GM15510 (cell line): ENCODE data around the gene RAB33A.

Experiments
- POLR2A ChIP-seq: IDR thresholded peaks from 3 replicates; pipeline ENCODE4 v1.6.1; 2011; ENCODE audit warnings: borderline replicate concordance; ENCODE audit not compliant: insufficient read length; ENCODE audit errors: extremely low read depth

The RAB33A gene

DNA sequence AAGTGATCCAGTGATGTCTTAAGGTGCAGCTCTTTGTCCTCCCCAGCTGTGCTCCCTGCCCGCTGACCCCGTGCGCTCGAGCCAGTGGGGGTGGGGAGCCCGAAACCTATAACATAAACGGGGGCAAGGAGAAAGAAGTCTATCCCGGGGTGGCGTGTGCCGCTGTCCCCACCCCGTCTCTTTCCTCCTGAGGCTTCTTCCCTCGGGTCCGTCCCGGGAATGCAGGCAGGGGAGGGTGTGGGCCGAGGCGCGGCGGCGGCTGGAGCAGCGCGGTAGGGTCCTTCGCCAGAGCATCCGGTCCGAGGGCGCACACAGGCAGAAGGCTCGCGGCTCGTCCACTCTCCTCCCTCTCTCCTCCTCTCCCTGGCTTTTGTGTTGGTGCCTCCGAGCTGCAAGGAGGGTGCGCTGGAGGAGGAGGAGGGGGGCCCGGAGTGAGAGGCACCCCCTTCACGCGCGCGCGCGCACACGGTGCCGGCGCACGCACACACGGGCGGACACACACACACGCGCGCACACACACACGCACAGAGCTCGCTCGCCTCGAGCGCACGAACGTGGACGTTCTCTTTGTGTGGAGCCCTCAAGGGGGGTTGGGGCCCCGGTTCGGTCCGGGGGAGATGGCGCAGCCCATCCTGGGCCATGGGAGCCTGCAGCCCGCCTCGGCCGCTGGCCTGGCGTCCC, at the start of gene RAB33A:
Gene RAB33A, plus strand, starts transcription at position 517 of the 681 bp plus-strand sequence. Its CDS starts 101 bp downstream, at position 618.
- peak; percentile 27 for TF ChIP-seq POLR2A

GRCh38 chrX:130124577-130124976, 47.2 kb upstream of the RAB33A start:
- no peak for TF ChIP-seq POLR2A

- no peak for TF ChIP-seq POLR2A
Measured at GRCh38 chrX:130125091-130125874, 46.5 kb upstream of the RAB33A start.

- TF ChIP-seq POLR2A, result no peak
Measured at GRCh38 chrX:130130990-130131389, 40.8 kb upstream of the RAB33A start.

- no peak for TF ChIP-seq POLR2A
Measured at GRCh38 chrX:130136496-130136895, 35.3 kb upstream of the RAB33A start.

DNA sequence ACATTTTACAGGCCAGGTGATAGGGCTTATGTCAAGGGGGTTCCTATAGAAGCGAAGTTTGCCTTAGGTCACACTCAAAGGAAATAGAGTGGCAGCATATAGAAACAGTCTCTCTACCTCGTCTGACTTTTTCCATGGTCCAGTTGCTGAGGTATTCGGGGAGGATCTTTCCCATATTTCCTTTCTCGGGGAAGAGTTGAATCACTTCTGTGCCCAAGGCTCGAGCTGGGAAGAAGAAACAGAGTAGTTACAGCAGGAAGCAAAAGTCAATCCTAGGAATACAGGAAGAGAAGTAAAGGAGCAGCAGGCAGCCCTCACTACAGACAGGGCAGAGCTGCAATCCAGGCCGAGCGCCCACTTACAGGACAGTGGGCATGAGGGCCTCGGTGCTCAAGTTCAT, 34.8 kb upstream of the RAB33A start:
- TF ChIP-seq POLR2A, result no peak

- TF ChIP-seq POLR2A, result no peak
Measured at GRCh38 chrX:130139474-130140201, 32.1 kb upstream of the RAB33A start.

GRCh38 chrX:130144509-130144908, 27.3 kb upstream of the RAB33A start:
- TF ChIP-seq POLR2A, result no peak

- no peak for TF ChIP-seq POLR2A
Measured at GRCh38 chrX:130145123-130145522, 26.6 kb upstream of the RAB33A start.

DNA sequence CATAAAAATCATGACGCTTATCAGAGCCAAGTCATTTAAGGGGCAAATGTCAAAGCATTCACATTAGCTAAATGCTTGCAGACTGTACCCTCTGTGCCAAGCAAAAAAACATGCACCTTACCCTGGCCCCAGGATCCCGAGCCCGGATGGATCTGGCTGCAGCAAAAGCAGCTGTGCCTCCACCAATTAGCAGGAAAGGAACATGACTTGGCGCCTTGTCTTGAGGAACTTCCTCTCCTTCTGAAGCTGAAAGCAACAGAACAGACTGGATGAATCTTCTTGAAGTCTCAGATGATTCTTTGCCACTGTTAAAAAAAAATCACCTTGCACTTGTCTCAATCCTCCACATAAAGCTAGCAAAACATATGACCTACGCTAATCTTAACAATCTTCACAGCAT, 24.1 kb upstream of the RAB33A start:
- TF ChIP-seq POLR2A, result no peak

GRCh38 chrX:130155564-130155963, 16.2 kb upstream of the RAB33A start:
- TF ChIP-seq POLR2A, result no peak

- no peak for TF ChIP-seq POLR2A
Measured at GRCh38 chrX:130158311-130158710, 13.5 kb upstream of the RAB33A start.

DNA sequence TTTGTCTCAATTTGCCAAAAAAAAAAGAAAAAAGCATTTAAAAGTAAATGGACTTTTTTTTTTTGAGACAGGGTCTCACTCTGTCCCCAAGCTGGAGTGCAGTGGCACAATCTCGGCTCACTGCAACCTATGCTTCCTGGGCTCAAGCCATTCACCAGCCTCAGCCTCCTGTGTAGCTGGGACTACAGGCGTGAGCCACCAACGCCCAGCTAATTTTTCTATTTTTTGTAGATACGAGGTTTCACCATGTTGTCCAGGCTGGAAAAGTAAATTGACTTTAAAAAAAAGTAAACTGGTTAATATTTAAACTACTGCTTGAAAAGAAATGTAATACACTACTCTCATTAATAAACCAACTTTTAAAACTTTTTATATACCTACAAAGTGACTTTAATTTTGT, 12.0 kb upstream of the RAB33A start:
- TF ChIP-seq POLR2A, result no peak

- no peak for TF ChIP-seq POLR2A
Measured at GRCh38 chrX:130162094-130162735, 9.5 kb upstream of the RAB33A start.

DNA sequence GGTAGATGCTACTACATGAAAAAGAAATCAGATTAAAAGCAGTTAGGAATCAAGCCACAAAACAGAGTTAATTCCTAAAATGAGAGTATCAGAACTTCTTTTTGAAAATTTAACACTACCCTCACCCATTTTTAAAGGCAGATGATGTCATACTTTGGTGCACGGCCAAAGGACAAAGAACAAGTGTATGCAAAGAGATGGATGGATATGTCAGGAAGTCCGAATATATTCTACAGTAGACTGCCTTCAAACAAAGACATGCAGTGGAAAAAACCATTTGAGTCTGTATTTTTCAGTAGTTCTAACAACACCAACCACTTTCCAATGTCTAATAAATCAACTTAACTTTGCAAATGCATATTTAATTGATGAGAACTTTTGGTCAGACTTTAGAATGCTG, 8.4 kb upstream of the RAB33A start:
- TF ChIP-seq POLR2A, result no peak
